ENCODE data around the gene IL17B.

DNA sequence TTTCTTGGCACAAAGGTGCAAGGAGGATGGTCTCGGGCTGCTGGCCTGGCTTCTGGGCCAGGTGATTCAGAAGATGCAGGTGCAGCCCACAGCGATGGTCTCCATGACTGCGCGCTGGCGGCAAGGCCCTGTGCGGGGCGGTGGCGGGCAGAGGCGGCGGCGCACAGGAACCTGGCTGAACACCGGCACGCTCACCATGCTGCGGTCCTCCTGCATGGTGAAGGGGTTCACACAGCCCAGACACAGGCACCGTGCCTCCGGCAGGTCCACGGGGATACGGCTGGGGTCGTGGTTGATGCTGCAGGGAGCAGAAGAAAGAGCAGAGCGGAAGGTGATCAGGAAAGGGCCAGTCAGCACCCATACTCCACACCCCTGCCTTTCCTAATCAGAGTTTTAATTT, 4.8 kb downstream of the IL17B start:
- TF ChIP-seq CTCF (IDR thresholded peaks at IDR 0.05), result no peak
- no peak for TF ChIP-seq POLR2A (IDR thresholded peaks at IDR 0.05)
- TF ChIP-seq POLR2AphosphoS5 (IDR thresholded peaks at IDR 0.05), result no peak

All from upper lobe of left lung (tissue), 4 donors.